HepG2 (cell line): Measurements from ENCODE around the gene FAM219A. TPM values are rescaled to one million over a fixed set of nuclear protein-coding genes. Genes with fewer than 3 reads are reported as not detected.

Experiments
- ASH2L ChIP-seq: fragments of 300-600, 200-600 bp; sonication (generic); IDR thresholded peaks from 2 replicates; pipeline ENCODE4 v1.7.0; 2017; ENCODE audit warnings: low read depth, mild to moderate bottlenecking, moderate library complexity, mixed read lengths, low read length; ENCODE audit not compliant: insufficient read length
- ATAD3A ChIP-seq: sonication (generic); formaldehyde crosslinking; IDR thresholded peaks from 2 replicates; pipeline ENCODE4 v1.4.0; 2020; ENCODE audit warnings: missing genetic modification reagents
- ETS1 ChIP-seq: sonication (generic); formaldehyde crosslinking; IDR thresholded peaks from 2 replicates; pipeline ENCODE4 v1.4.0; 2020; ENCODE audit warnings: missing genetic modification reagents
- GATA4 ChIP-seq: sonication (generic); IDR thresholded peaks from 2 replicates; pipeline ENCODE4 v1.6.1; 2016; ENCODE audit warnings: antibody characterized with exemption, low read depth, borderline replicate concordance
- HINFP ChIP-seq: sonication (generic); formaldehyde crosslinking; IDR thresholded peaks from 2 replicates; pipeline ENCODE4 v1.4.0; 2020; ENCODE audit warnings: low read depth, mild to moderate bottlenecking, missing genetic modification reagents
- HNF4A ChIP-seq: sonication (generic); formaldehyde crosslinking; IDR thresholded peaks from 2 replicates; pipeline ENCODE4 v1.4.0; 2020; ENCODE audit warnings: missing genetic modification reagents
- MXD1 ChIP-seq: sonication (generic); formaldehyde crosslinking; IDR thresholded peaks from 2 replicates; pipeline ENCODE4 v1.4.0; 2020; ENCODE audit warnings: mild to moderate bottlenecking, missing genetic modification reagents
- NR2C2 ChIP-seq: sonication (generic); formaldehyde crosslinking; IDR thresholded peaks from 2 replicates; pipeline ENCODE4 v1.4.0; 2020; ENCODE audit warnings: missing genetic modification reagents, mild to moderate bottlenecking, moderate library complexity, borderline replicate concordance
- NRL ChIP-seq: sonication (generic); formaldehyde crosslinking; IDR thresholded peaks from 2 replicates; pipeline ENCODE4 v1.5.0; 2020; ENCODE audit warnings: missing genetic modification reagents, mild to moderate bottlenecking, moderate library complexity, borderline replicate concordance
- ZBTB49 ChIP-seq: sonication (generic); formaldehyde crosslinking; IDR thresholded peaks from 2 replicates; pipeline ENCODE4 v1.4.0; 2020; ENCODE audit warnings: missing genetic modification reagents, borderline replicate concordance
- ZNF138 ChIP-seq: sonication (generic); formaldehyde crosslinking; IDR thresholded peaks from 2 replicates; pipeline ENCODE4 v1.5.0; 2020; ENCODE audit warnings: mild to moderate bottlenecking, low read depth, missing genetic modification reagents
- ZNF281 ChIP-seq: sonication (generic); formaldehyde crosslinking; IDR thresholded peaks from 2 replicates; pipeline ENCODE4 v1.4.0; 2020; ENCODE audit warnings: missing genetic modification reagents, borderline replicate concordance
- ZNF331 ChIP-seq: sonication (generic); formaldehyde crosslinking; IDR thresholded peaks from 2 replicates; pipeline ENCODE4 v1.4.0; 2020; ENCODE audit warnings: missing genetic modification reagents
- ZNF432 ChIP-seq: sonication (generic); formaldehyde crosslinking; IDR thresholded peaks from 2 replicates; pipeline ENCODE4 v1.5.0; 2020; ENCODE audit warnings: missing genetic modification reagents, mild to moderate bottlenecking, borderline replicate concordance
- ZNF678 ChIP-seq: sonication (generic); formaldehyde crosslinking; IDR thresholded peaks from 2 replicates; pipeline ENCODE4 v1.4.0; 2020; ENCODE audit warnings: mild to moderate bottlenecking, missing genetic modification reagents
- ZSCAN25 ChIP-seq: sonication (generic); formaldehyde crosslinking; IDR thresholded peaks from 2 replicates; pipeline ENCODE4 v1.8.0; 2022; ENCODE audit warnings: mild to moderate bottlenecking, missing genetic modification reagents
- ZSCAN29 ChIP-seq: sonication (generic); formaldehyde crosslinking; conservative IDR thresholded peaks from 2 replicates; pipeline ENCODE4 v1.4.0; 2020; ENCODE audit warnings: mild to moderate bottlenecking, missing genetic modification reagents
- polyA plus RNA-seq, 8 experiments: library from polyadenylated mRNA; depleted of rRNA in 3 of 8; stranded (reverse) in 7 of 8; unstranded in 1 of 8; fragments of >200 nt; fragmentation: Illumina TruSeq in 4 of 8; extraction: Trizol in 4 of 8; gene quantifications; 2 replicates each; pipeline versions ENCODE4 v1.2.1 to v1.2.3, GENCODE V29; 2011 to 2016; ENCODE audit warnings: low read depth in 4 of 8, missing spikeins in 1 of 8, mixed read lengths in 1 of 8; ENCODE audit not compliant: insufficient read depth in 1 of 8
- total RNA-seq, 5 experiments: library from RNA; depleted of rRNA; stranded (reverse); fragments of >200 nt; fragmentation: Illumina TruSeq; extraction: Trizol; gene quantifications; 2 replicates each; pipeline ENCODE4 v1.2.3, GENCODE V29; 2016; ENCODE audit warnings: low read depth in 1 of 5

FAM219A gene
- total and polyA plus RNA-seq, 2 of the 13 experiments (the other 11 are each of a cell fraction or from before 2014, with no cell fraction given) = 3.9 to 6.4 TPM

GRCh38 chr9:34376596-34377403 lies 81.6 kb downstream of the FAM219A start, which contains the start of gene MYORG (continued):
- TF ChIP-seq ZNF281 (CRISPR knock-in tag) (peak; percentile 66; the same call in 1 of the 2 replicates), HINFP (CRISPR knock-in tag) (peak; percentile 4; the same call in 1 of the 2 replicates), NR2C2 (CRISPR knock-in tag) (peak; percentile 92), ATAD3A (CRISPR knock-in tag) (no peak), MXD1 (CRISPR knock-in tag) (peak; percentile 81), ASH2L (peak; percentile 75), HNF4A (CRISPR knock-in tag) (peak; percentile 51), ETS1 (CRISPR knock-in tag) (no peak), ZSCAN25 (no peak), ZBTB49 (CRISPR knock-in tag) (no peak), ZSCAN29 (CRISPR knock-in tag) (peak; percentile 65; the same call in 1 of the 2 replicates), NRL (CRISPR knock-in tag) (0 out of 2 replicates have a peak, but pooled peaks have one; percentile 4), GATA4 (peak; percentile 70; the same call in 1 of the 2 replicates), ZNF432 (CRISPR knock-in tag) (no peak), ZNF678 (CRISPR knock-in tag) (0 out of 2 replicates have a peak, but pooled peaks have one; percentile 42), ZNF138 (CRISPR knock-in tag) (no peak), ZNF331 (peak; percentile 58; the same call in 1 of the 2 replicates)
